Endothelial cell (in vitro differentiated cells): ENCODE data around the gene TAS2R43. TPM values are rescaled to one million over a fixed set of nuclear protein-coding genes. Genes with fewer than 3 reads are reported as not detected.

ENCODE experiments used
- DNase-seq: peaks from one replicate; pipeline ENCODE4 v3.0.0; 2021; ENCODE audit warnings: low spot score
- H3K27ac Mint-ChIP-seq: one replicate; pipeline ENCODE4 v1.8.0; 2021; ENCODE audit warnings: mixed read lengths, inconsistent platforms; ENCODE audit not compliant: unreplicated experiment
- H3K27me3 Mint-ChIP-seq: one replicate; pipeline ENCODE4 v1.8.0; 2021; ENCODE audit warnings: mild to moderate bottlenecking, moderate library complexity, mixed read lengths, inconsistent platforms; ENCODE audit not compliant: unreplicated experiment
- H3K36me3 Mint-ChIP-seq: one replicate; pipeline ENCODE4 v1.8.0; 2021; ENCODE audit warnings: mild to moderate bottlenecking, low read depth, mixed read lengths, inconsistent platforms; ENCODE audit not compliant: unreplicated experiment
- H3K4me1 Mint-ChIP-seq: one replicate; pipeline ENCODE4 v1.8.0; 2021; ENCODE audit warnings: mild to moderate bottlenecking, mixed read lengths, inconsistent platforms; ENCODE audit not compliant: unreplicated experiment
- H3K4me3 Mint-ChIP-seq: one replicate; pipeline ENCODE4 v1.8.0; 2021; ENCODE audit warnings: mild to moderate bottlenecking, mixed read lengths, inconsistent platforms; ENCODE audit not compliant: unreplicated experiment
- H3K9me3 Mint-ChIP-seq: one replicate; pipeline ENCODE4 v1.8.0; 2021; ENCODE audit warnings: mixed read lengths, inconsistent platforms; ENCODE audit not compliant: unreplicated experiment
- CTCF ChIP-seq: fragments of 200-600 bp; sonication (generic); IDR thresholded peaks from one replicate; pipeline ENCODE4 v1.5.0; 2021; ENCODE audit warnings: antibody characterized with exemption; ENCODE audit not compliant: unreplicated experiment
- long read RNA-seq: library from polyadenylated mRNA; unstranded; transcript quantifications from one replicate; pipeline ENCODE4 v2.0.0, GENCODE V29; 2020; ENCODE audit not compliant: unreplicated experiment
- total RNA-seq: library from RNA; stranded (reverse); fragmentation: NEBNext Ultra II Directional; extraction: Animal tissue kit (Norgen Biotek cat#: 25700); gene quantifications from one replicate; pipeline ENCODE4 v1.2.1, GENCODE V29; 2021; ENCODE audit not compliant: unreplicated experiment

The TAS2R43 gene, protein sequence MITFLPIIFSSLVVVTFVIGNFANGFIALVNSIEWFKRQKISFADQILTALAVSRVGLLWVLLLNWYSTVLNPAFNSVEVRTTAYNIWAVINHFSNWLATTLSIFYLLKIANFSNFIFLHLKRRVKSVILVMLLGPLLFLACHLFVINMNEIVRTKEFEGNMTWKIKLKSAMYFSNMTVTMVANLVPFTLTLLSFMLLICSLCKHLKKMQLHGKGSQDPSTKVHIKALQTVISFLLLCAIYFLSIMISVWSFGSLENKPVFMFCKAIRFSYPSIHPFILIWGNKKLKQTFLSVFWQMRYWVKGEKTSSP
- total RNA-seq = 0.62 TPM
- long read RNA-seq = 0 reads

GRCh38 chr12:11092128-11092527 lies at the start of gene TAS2R43:
Gene TAS2R43 (minus strand): TSS chr12:11092313. CDS start chr12:11092229, 84 bp downstream.
- no peaks in the 10 kb centered on the region for H3K9me3 Mint-ChIP-seq
- H3K27ac Mint-ChIP-seq = no peak within 1 kb of the TSS
- H3K4me3 Mint-ChIP-seq = no peak within 1 kb of the TSS
- no peaks in the 10 kb centered on the region for H3K27me3 Mint-ChIP-seq
- no peaks in the 10 kb centered on the region for H3K36me3 Mint-ChIP-seq
- no peak for DNase-seq
- no peak for TF ChIP-seq CTCF
- no peaks in the 10 kb centered on the region for H3K4me1 Mint-ChIP-seq

DNA sequence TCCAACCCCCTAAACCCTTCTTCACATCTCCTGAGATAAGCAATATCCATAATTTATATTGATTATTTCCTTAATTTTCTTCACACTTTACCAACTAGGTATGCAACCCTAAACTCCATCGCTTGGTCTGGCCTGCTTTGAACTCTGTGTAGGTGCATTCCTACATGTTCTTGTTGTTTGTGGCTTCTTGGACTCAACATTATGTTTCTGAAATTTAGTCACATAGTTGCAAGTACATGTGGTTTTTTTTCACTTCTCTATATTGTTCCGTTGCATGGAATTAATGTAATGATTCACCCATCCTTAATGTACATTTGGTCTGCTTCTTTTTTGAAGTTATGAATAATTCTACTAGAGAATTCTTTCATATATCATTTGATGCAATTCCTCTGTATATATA lies 44.0 kb upstream of the TAS2R43 start:
- no peak overlapping the region for H3K27ac Mint-ChIP-seq
- H3K27me3 Mint-ChIP-seq = no peaks in the 10 kb centered on the region
- H3K4me1 Mint-ChIP-seq = no peaks in the 10 kb centered on the region
- DNase-seq = no peak
- H3K9me3 Mint-ChIP-seq = no peaks in the 10 kb centered on the region
- no peak for TF ChIP-seq CTCF
- no peak overlapping the region for H3K4me3 Mint-ChIP-seq
- peaks cover 2% of the 10 kb centered on the region for H3K36me3 Mint-ChIP-seq

GRCh38 chr12:11134305-11134704 lies 42.2 kb upstream of the TAS2R43 start, which contains the start of gene TAS2R30:
Gene TAS2R30 (minus strand): TSS chr12:11134644. CDS start chr12:11134244, 400 bp downstream.
- no peak within 1 kb of the TSS for H3K4me3 Mint-ChIP-seq
- no peaks in the 10 kb centered on the region for H3K9me3 Mint-ChIP-seq
- no peak for DNase-seq
- no peaks in the 10 kb centered on the region for H3K4me1 Mint-ChIP-seq
- peaks cover 3% of the 10 kb centered on the region for H3K36me3 Mint-ChIP-seq
- no peak within 1 kb of the TSS for H3K27ac Mint-ChIP-seq
- H3K27me3 Mint-ChIP-seq = no peaks in the 10 kb centered on the region
- no peak for TF ChIP-seq CTCF

- no peaks in the 10 kb centered on the region for H3K4me1 Mint-ChIP-seq
- DNase-seq = no peak
- H3K36me3 Mint-ChIP-seq = peaks cover 3% of the 10 kb centered on the region
- peaks cover under 1% of the 10 kb centered on the region for H3K27me3 Mint-ChIP-seq
- no peak for TF ChIP-seq CTCF
- no peak overlapping the region for H3K27ac Mint-ChIP-seq
- no peak overlapping the region for H3K4me3 Mint-ChIP-seq
- H3K9me3 Mint-ChIP-seq = no peaks in the 10 kb centered on the region
These were observed 41.7 kb upstream of the TAS2R43 start for GRCh38 chr12:11133816-11134215.

- Mint-ChIP-seq H3K9me3 (no peaks in the 10 kb centered on the region), H3K27me3 (peaks cover 1% of the 10 kb centered on the region), H3K4me3 (no peak overlapping the region), H3K27ac (no peak overlapping the region), H3K4me1 (no peaks in the 10 kb centered on the region), H3K36me3 (peaks cover 3% of the 10 kb centered on the region)
- TF ChIP-seq CTCF = no peak
- no peak for DNase-seq
These were observed 41.0 kb upstream of the TAS2R43 start for GRCh38 chr12:11133162-11133561.
